ENCODE measurements around the gene SPRED1.

SPRED1 gene

GRCh38 chr15:38335116-38335515, 82.5 kb downstream of the SPRED1 start (continued):
- no peak for TF ChIP-seq ZNF169 (tag by site-specific recombination; IDR thresholded peaks at IDR 0.05)
- TF ChIP-seq ZNF571 (tag by site-specific recombination; IDR thresholded peaks at IDR 0.05): no peak
- no peak for TF ChIP-seq ZNF518A (tag by site-specific recombination; conservative IDR thresholded peaks at IDR 0.05; ENCODE audit: low read depth)
- no peak for TF ChIP-seq ZNF184 (tag by site-specific recombination; IDR thresholded peaks at IDR 0.05)
- no peak for TF ChIP-seq ZNF280D (tag by site-specific recombination; IDR thresholded peaks at IDR 0.05)
- TF ChIP-seq ZNF704 (tag by site-specific recombination; IDR thresholded peaks at IDR 0.05): no peak
- no peak for TF ChIP-seq ZBTB6 (tag by site-specific recombination; IDR thresholded peaks at IDR 0.05)
- no peak for TF ChIP-seq ZBTB1 (tag by site-specific recombination; IDR thresholded peaks at IDR 0.05)
- no peak for TF ChIP-seq ZNF791 (tag by site-specific recombination; IDR thresholded peaks at IDR 0.05)
- no peak for TF ChIP-seq ZBTB49 (tag by site-specific recombination; IDR thresholded peaks at IDR 0.05; ENCODE audit: low read depth)

GRCh38 chr15:38344351-38344750, 91.7 kb downstream of the SPRED1 start:
- Histone ChIP-seq H3K4me3 (ENCODE audit: low read depth, low read length) (no peak overlapping the region), H3K9me3 (ENCODE audit: control insufficient read depth, insufficient read depth, low read depth, low read length) (no peaks in the 10 kb centered on the region), H3K4me1 (ENCODE audit: control insufficient read depth, insufficient read depth, low read length) (no peaks in the 10 kb centered on the region), H3K36me3 (ENCODE audit: control insufficient read depth in 2 of 2, insufficient read depth in 1 of 2, low read length in 2 of 2) (no peaks in the 10 kb centered on the region), H3K27ac (ENCODE audit: extremely low read depth, low read depth, low read length) (no peak overlapping the region)
- POLR2A ChIA-PET: no interaction called here
- TF ChIP-seq ZNF707 (tag by site-specific recombination; IDR thresholded peaks at IDR 0.05) (no peak), OSR2 (tag by site-specific recombination; IDR thresholded peaks at IDR 0.05) (no peak), ZNF266 (tag by site-specific recombination; IDR thresholded peaks at IDR 0.05; ENCODE audit: low read depth) (no peak), ZNF776 (tag by site-specific recombination; IDR thresholded peaks at IDR 0.05; ENCODE audit: borderline replicate concordance) (no peak), ZSCAN5A (tag by site-specific recombination; IDR thresholded peaks at IDR 0.05) (no peak), ZXDB (tag by site-specific recombination; IDR thresholded peaks at IDR 0.05) (no peak), HOXD13 (CRISPR knock-in tag; IDR thresholded peaks at IDR 0.05; ENCODE audit: borderline replicate concordance) (no peak), ZNF174 (tag by site-specific recombination; IDR thresholded peaks at IDR 0.05) (no peak), ZNF157 (tag by site-specific recombination; IDR thresholded peaks at IDR 0.05) (no peak), ZNF585B (tag by site-specific recombination; IDR thresholded peaks at IDR 0.05) (no peak), ZNF580 (tag by site-specific recombination; IDR thresholded peaks at IDR 0.05) (no peak)
- CTCF ChIA-PET: interaction anchor here (0.7 kb wide), 2 partner anchors 8 to 1409 kb away, joined by 3 read pairs; no protein-coding TSS in a partner anchor
